Measurements from ENCODE around the gene GRB2. TPM values are rescaled to one million over a fixed set of nuclear protein-coding genes. Genes with fewer than 3 reads are reported as not detected.
A peak's percentile ranks its signal among the peaks of the same experiment; 100 is the strongest.

Gene GRB2
- total and polyA plus RNA-seq, 2 experiments from 2014 or later: 89.0 to 112 TPM

GRCh38 chr17:75384751-75385150 is 20.7 kb downstream of the GRB2 start:
- Histone ChIP-seq H2AFZ (no peak overlapping the region), H4K20me1 (replicated peaks; ENCODE audit: insufficient read depth) (peaks cover 35% of the 10 kb centered on the region), H3K4me3 (no peak overlapping the region), H3K27me3 (ENCODE audit: insufficient read depth) (no peaks in the 10 kb centered on the region), H3K4me1 (ENCODE audit: insufficient read depth) (peaks cover 13% of the 10 kb centered on the region), H3K79me2 (replicated peaks; ENCODE audit: insufficient read depth) (peaks cover 100% of the 10 kb centered on the region), H3K27ac (ENCODE audit: low read depth) (no peak overlapping the region), H3F3A (replicated peaks; ENCODE audit: low read depth) (no peaks in the 10 kb centered on the region), H3K9me2 (ENCODE audit: insufficient read depth) (no peaks in the 10 kb centered on the region), H3K4me2 (no peak overlapping the region), H3K36me3 (ENCODE audit: insufficient read depth) (no peaks in the 10 kb centered on the region; the same call in 1 of the 2 replicates)
- DNase-seq (ENCODE audit: low spot score): no peak
- Mint-ChIP-seq H3K27me3 (ENCODE audit: insufficient read depth, low read depth, poor library complexity) (no peaks in the 10 kb centered on the region), H3K36me3 (ENCODE audit: low read depth) (peaks cover 9% of the 10 kb centered on the region; the same call in 2 of the 3 replicates), H3K9me3 (no peaks in the 10 kb centered on the region), H3K27ac (no peak overlapping the region), H3K4me1 (peaks cover 16% of the 10 kb centered on the region; the same call in 2 of the 3 replicates), H3K4me3 (no peak overlapping the region)
- TF ChIP-seq CTCF (conservative IDR thresholded peaks at IDR 0.05; ENCODE audit: low read depth in 2 of 2) (no peak), NANOG (IDR thresholded peaks at IDR 0.05; ENCODE audit: borderline replicate concordance) (no peak), STAT1 (IDR thresholded peaks at IDR 0.05; ENCODE audit: unreplicated experiment) (no peak), POLR2AphosphoS5 (IDR thresholded peaks at IDR 0.05; ENCODE audit: low read depth) (no peak), CREB1 (CRISPR knock-in tag; IDR thresholded peaks at IDR 0.05; ENCODE audit: low read depth) (no peak), ZNF331 (CRISPR knock-in tag; IDR thresholded peaks at IDR 0.05; ENCODE audit: low read depth) (no peak)
- ATAC-seq: no peak

- peaks cover 11% of the 10 kb centered on the region; the same call in 2 of the 3 replicates for H3K4me1 Mint-ChIP-seq
- ATAC-seq (no peak), DNase-seq (ENCODE audit: low spot score) (no peak)
- H3K4me3 Mint-ChIP-seq: no peak overlapping the region
- Histone ChIP-seq H3F3A (replicated peaks; ENCODE audit: low read depth) (no peaks in the 10 kb centered on the region), H3K4me1 (ENCODE audit: insufficient read depth) (peaks cover 13% of the 10 kb centered on the region), H3K36me3 (ENCODE audit: insufficient read depth) (no peaks in the 10 kb centered on the region; the same call in 1 of the 2 replicates), H3K79me2 (replicated peaks; ENCODE audit: insufficient read depth) (peaks cover 100% of the 10 kb centered on the region), H3K27ac (ENCODE audit: low read depth) (peak overlapping the region; percentile 85), H3K9me2 (ENCODE audit: insufficient read depth) (no peaks in the 10 kb centered on the region), H4K20me1 (replicated peaks; ENCODE audit: insufficient read depth) (peaks cover 33% of the 10 kb centered on the region), H3K4me2 (no peak overlapping the region), H3K4me3 (no peak overlapping the region), H2AFZ (no peak overlapping the region), H3K27me3 (ENCODE audit: insufficient read depth) (no peaks in the 10 kb centered on the region)
- no peaks in the 10 kb centered on the region for H3K27me3 Mint-ChIP-seq (ENCODE audit: insufficient read depth, low read depth, poor library complexity)
- no peaks in the 10 kb centered on the region for H3K9me3 Mint-ChIP-seq
- H3K27ac Mint-ChIP-seq: peak overlapping the region; percentile 4; the same call in 1 of the 2 replicates
- H3K36me3 Mint-ChIP-seq (ENCODE audit: low read depth): peaks cover 9% of the 10 kb centered on the region; the same call in 2 of the 3 replicates
- TF ChIP-seq REST (IDR thresholded peaks at IDR 0.05; ENCODE audit: unreplicated experiment) (no peak), EZH2phosphoT487 (IDR thresholded peaks at IDR 0.05; ENCODE audit: unreplicated experiment) (no peak), ETS1 (IDR thresholded peaks at IDR 0.05) (no peak), ZNF114 (CRISPR knock-in tag; IDR thresholded peaks at IDR 0.05) (no peak), EZH2 (IDR thresholded peaks at IDR 0.05; ENCODE audit: low read depth, unreplicated experiment) (no peak), JUNB (IDR thresholded peaks at IDR 0.05; ENCODE audit: unreplicated experiment) (no peak)
Observed at GRCh38 chr17:75383842-75384195, 21.7 kb downstream of the GRB2 start.

All from GM23338 (cell line).